Loucy (cell line): ENCODE measurements around the gene OSBPL8.

Experiments used
- EZH2phosphoT487 ChIP-seq: fragments of 200-600 bp; IDR thresholded peaks from 2 replicates; pipeline ENCODE4 v1.6.1; 2018; ENCODE audit warnings: antibody characterized with exemption, mild to moderate bottlenecking, moderate library complexity, borderline replicate concordance
- TF ChIP-seq, protein P1 (sequence below): fragments of 200-600 bp; sonication (generic); conservative IDR thresholded peaks from 2 replicates; pipeline ENCODE4 v1.5.1; 2014; ENCODE audit warnings: mild to moderate bottlenecking, antibody characterized with exemption, low read length

DNA sequence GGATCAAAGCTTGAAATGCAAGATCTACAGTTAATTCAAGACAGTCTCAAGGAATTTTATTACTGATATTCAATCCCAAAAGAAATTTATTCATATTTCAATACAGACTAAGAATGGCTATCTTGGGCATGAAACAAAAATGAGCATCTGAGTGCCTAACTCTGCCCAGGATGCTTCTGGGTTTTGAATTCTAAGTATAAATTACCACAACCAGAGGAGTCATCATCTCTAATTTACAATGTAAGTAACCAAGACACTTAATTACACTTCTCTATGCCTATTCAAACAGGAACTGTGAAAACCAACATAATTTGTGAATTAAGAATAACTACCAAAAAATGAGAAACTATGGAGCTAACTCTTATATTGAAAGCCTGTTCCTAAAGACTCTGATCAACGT is 14.1 kb downstream of the OSBPL8 start:
- TF ChIP-seq, protein P1, sequence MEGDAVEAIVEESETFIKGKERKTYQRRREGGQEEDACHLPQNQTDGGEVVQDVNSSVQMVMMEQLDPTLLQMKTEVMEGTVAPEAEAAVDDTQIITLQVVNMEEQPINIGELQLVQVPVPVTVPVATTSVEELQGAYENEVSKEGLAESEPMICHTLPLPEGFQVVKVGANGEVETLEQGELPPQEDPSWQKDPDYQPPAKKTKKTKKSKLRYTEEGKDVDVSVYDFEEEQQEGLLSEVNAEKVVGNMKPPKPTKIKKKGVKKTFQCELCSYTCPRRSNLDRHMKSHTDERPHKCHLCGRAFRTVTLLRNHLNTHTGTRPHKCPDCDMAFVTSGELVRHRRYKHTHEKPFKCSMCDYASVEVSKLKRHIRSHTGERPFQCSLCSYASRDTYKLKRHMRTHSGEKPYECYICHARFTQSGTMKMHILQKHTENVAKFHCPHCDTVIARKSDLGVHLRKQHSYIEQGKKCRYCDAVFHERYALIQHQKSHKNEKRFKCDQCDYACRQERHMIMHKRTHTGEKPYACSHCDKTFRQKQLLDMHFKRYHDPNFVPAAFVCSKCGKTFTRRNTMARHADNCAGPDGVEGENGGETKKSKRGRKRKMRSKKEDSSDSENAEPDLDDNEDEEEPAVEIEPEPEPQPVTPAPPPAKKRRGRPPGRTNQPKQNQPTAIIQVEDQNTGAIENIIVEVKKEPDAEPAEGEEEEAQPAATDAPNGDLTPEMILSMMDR, result no peak
- TF ChIP-seq EZH2phosphoT487, result no peak
